HCT116 (cell line): ENCODE data around the gene AMN. TPM values are rescaled to one million over a fixed set of nuclear protein-coding genes. Genes with fewer than 3 reads are reported as not detected.

Experiments
- ATAC-seq: fragments of 200-7000 bp; cut with Tn5 transposase; 2 replicates; pipeline ENCODE4 v1.9.1; 2020; ENCODE audit warnings: mild to moderate bottlenecking, moderate library complexity
- BruUV-seq: library from RNA; stranded (reverse); fragments of 400-500 nt; replicated peaks from 2 replicates; lab custom pipeline; 2021; lab: Mats Ljungman, UMichigan
- CTCF ChIA-PET: fragments of 300-600 bp; sonication (Branson Sonifier 250); formaldehyde crosslinking; loops from one replicate; lab custom pipeline; 2021; ENCODE audit warnings: antibody characterized with exemption; lab: Charles Lee
- POLR2A ChIA-PET: fragments of 300-600, 350-600 bp; sonication (Branson Sonifier 250); formaldehyde crosslinking; loops from one replicate; lab custom pipeline; 2021; ENCODE audit warnings: antibody characterized with exemption; lab: Charles Lee
- RAD21 ChIA-PET, 2 experiments: fragments of 300-600 bp; sonication (Branson Sonifier 250); formaldehyde crosslinking; loops; one replicate each; lab custom pipeline; 2023; ENCODE audit warnings: low total read pairs in 2 of 2; ENCODE audit not compliant: uncharacterized antibody in 2 of 2, unreplicated experiment in 2 of 2, low non-redundant PET in 1 of 2; lab: Charles Lee
- DNase-seq: peaks from one replicate; pipeline ENCODE4 v3.0.0-alpha.2; 2010; ENCODE audit warnings: low read depth, low spot score
- H2AFZ ChIP-seq: fragments of 200-600 bp; shearing (Covaris generic), sonication (generic); 2 replicates; pipeline ENCODE4 v1.6.1; 2017; ENCODE audit warnings: low read depth, mixed run types, mixed read lengths, antibody characterized with exemption, low read length; ENCODE audit not compliant: poor library complexity, severe bottlenecking
- H3K27ac ChIP-seq: 2 replicates; pipeline ENCODE4 v1.5.1; 2012; ENCODE audit warnings: low read depth, low read length
- H3K27me3 ChIP-seq: fragments of 200-600 bp; sonication (generic); 2 replicates; pipeline ENCODE4 v1.6.1; 2016; ENCODE audit warnings: mixed run types, low read length, mixed read lengths; ENCODE audit not compliant: insufficient read depth
- H3K36me3 ChIP-seq, 2 experiments: fragments of 200-500 bp in 1 of 2; fragments of 200-600 bp in 1 of 2; sonication (Bioruptor generic) in 1 of 2; sonication (generic) in 1 of 2; 2 replicates each; pipeline versions ENCODE4 v1.5.1 to v1.6.1; 2014 to 2016; ENCODE audit warnings: low read length in 2 of 2, inconsistent platforms in 1 of 2, mixed read lengths in 1 of 2, mixed run types in 1 of 2; ENCODE audit not compliant: insufficient read depth in 2 of 2, control insufficient read depth in 1 of 2
- H3K4me1 ChIP-seq, 2 experiments: fragments of 200-600 bp in 1 of 2; sonication (generic) in 1 of 2; 2 replicates each; pipeline versions ENCODE4 v1.5.1 to v1.6.1; 2012 to 2017; ENCODE audit warnings: low read length in 2 of 2, inconsistent platforms in 1 of 2, mild to moderate bottlenecking in 1 of 2, mixed read lengths in 1 of 2, mixed run types in 1 of 2, moderate library complexity in 1 of 2; ENCODE audit not compliant: insufficient read depth in 2 of 2, control insufficient read depth in 1 of 2
- H3K4me2 ChIP-seq: fragments of 200-600 bp; sonication (generic); 2 replicates; pipeline ENCODE4 v1.6.1; 2017; ENCODE audit warnings: mixed run types, low read length, mixed read lengths
- H3K4me3 ChIP-seq, 2 experiments: fragments of 200-600 bp in 1 of 2; sonication (generic) in 1 of 2; replicated peaks in 1 of 2; 2 replicates each; pipeline ENCODE4 v1.5.1; 2011 to 2016; ENCODE audit warnings: low read length in 2 of 2, control low read depth in 1 of 2, low read depth in 1 of 2, mild to moderate bottlenecking in 1 of 2, mixed read lengths in 1 of 2, mixed run types in 1 of 2
- H3K79me2 ChIP-seq: fragments of 200-600 bp; sonication (generic); 2 replicates; pipeline ENCODE4 v1.6.1; 2017; ENCODE audit warnings: mild to moderate bottlenecking, mixed run types, low read length, moderate library complexity, mixed read lengths; ENCODE audit not compliant: insufficient read depth
- H3K9ac ChIP-seq: fragments of 200-600 bp; sonication (generic); 2 replicates; pipeline ENCODE4 v1.6.1; 2016; ENCODE audit warnings: low read length, mixed read lengths
- H3K9me2 ChIP-seq: fragments of 200-600 bp; sonication (generic), shearing (Covaris generic); 2 replicates; pipeline ENCODE4 v1.6.1; 2017; ENCODE audit warnings: mixed run types, mild to moderate bottlenecking, moderate library complexity; ENCODE audit not compliant: insufficient read depth
- H3K9me3 ChIP-seq, 2 experiments: fragments of 200-500 bp in 1 of 2; fragments of 200-600 bp in 1 of 2; sonication (Bioruptor generic) in 1 of 2; sonication (generic) in 1 of 2; 2 replicates each; pipeline ENCODE4 v1.6.1; 2014 to 2017; ENCODE audit warnings: low read length in 2 of 2, mixed read lengths in 2 of 2, inconsistent platforms in 1 of 2, low read depth in 1 of 2, mild to moderate bottlenecking in 1 of 2, mixed run types in 1 of 2, moderate library complexity in 1 of 2; ENCODE audit not compliant: control insufficient read depth in 1 of 2, insufficient read depth in 1 of 2
- H4K20me1 ChIP-seq: fragments of 200-600 bp; sonication (generic), shearing (Covaris generic); 2 replicates; pipeline ENCODE4 v1.6.1; 2017; ENCODE audit warnings: mixed run types, mild to moderate bottlenecking, moderate library complexity; ENCODE audit not compliant: insufficient read depth
- CEBPB ChIP-seq: IDR thresholded peaks from 2 replicates; pipeline ENCODE4 v1.6.1; 2012; ENCODE audit warnings: low read depth
- ELF1 ChIP-seq: IDR thresholded peaks from 2 replicates; pipeline ENCODE4 v1.6.1; 2012; ENCODE audit warnings: low read depth, borderline replicate concordance
- EZH2 ChIP-seq: fragments of 200-600 bp; sonication (generic); IDR thresholded peaks from 2 replicates; pipeline ENCODE4 v1.6.1; 2017; ENCODE audit warnings: antibody characterized with exemption, mixed run types
- EZH2phosphoT487 ChIP-seq: fragments of 200-600 bp; IDR thresholded peaks from 2 replicates; pipeline ENCODE4 v1.6.1; 2018; ENCODE audit warnings: antibody characterized with exemption, borderline replicate concordance
- FOSL1 ChIP-seq: IDR thresholded peaks from 2 replicates; pipeline ENCODE4 v1.6.1; 2012; ENCODE audit warnings: low read depth
- JUND ChIP-seq: IDR thresholded peaks from 2 replicates; pipeline ENCODE4 v1.6.1; 2012
- POLR2A ChIP-seq: IDR thresholded peaks from 2 replicates; pipeline ENCODE4 v1.7.0; 2011; ENCODE audit warnings: borderline replicate concordance; ENCODE audit not compliant: insufficient read depth, insufficient read length; ENCODE audit errors: extremely low read depth
- SIN3A ChIP-seq: IDR thresholded peaks from 2 replicates; pipeline ENCODE4 v1.6.1; 2012; ENCODE audit warnings: low read depth
- SP1 ChIP-seq: IDR thresholded peaks from 2 replicates; pipeline ENCODE4 v1.6.1; 2012; ENCODE audit warnings: low read depth
- YY1 ChIP-seq: IDR thresholded peaks from 2 replicates; pipeline ENCODE4 v1.6.1; 2011; ENCODE audit warnings: low read length, low read depth, moderate library complexity, mild to moderate bottlenecking; ENCODE audit not compliant: insufficient replicate concordance; ENCODE audit errors: extremely low read depth
- ZFX ChIP-seq: fragments of 450-650 bp; IDR thresholded peaks from 2 replicates; pipeline ENCODE4 v1.6.1; 2017
- ZNF274 ChIP-seq: fragments of 200-500 bp; sonication (Bioruptor generic); IDR thresholded peaks from 2 replicates; pipeline ENCODE4 v1.6.1; 2014; ENCODE audit warnings: mild to moderate bottlenecking, low read depth, low read length, inconsistent platforms
- intact Hi-C: fragments of 100-400 bp; cut with micrococcal nuclease; formaldehyde crosslinking; loops from 2 replicates; pipeline ENCODE4 v1.10.0; 2022
- total RNA-seq: library from RNA; stranded (reverse); gene quantifications from one replicate; pipeline ENCODE4 v1.2.1, GENCODE V29; 2021; ENCODE audit not compliant: unreplicated experiment
- TF ChIP-seq, protein P1 (sequence below): IDR thresholded peaks from 2 replicates; pipeline ENCODE4 v1.6.1; 2011; ENCODE audit warnings: mild to moderate bottlenecking, low read length, moderate library complexity; ENCODE audit not compliant: insufficient replicate concordance; ENCODE audit errors: extremely low read depth
- TF ChIP-seq, protein P2 (sequence below), 3 experiments: fragments of 200-600 bp in 1 of 3; sonication (generic) in 1 of 3; IDR thresholded peaks in 2 of 3; conservative IDR thresholded peaks in 1 of 3; 2 replicates each; pipeline ENCODE4 v1.5.1; 2012 to 2017; ENCODE audit warnings: low read depth in 2 of 3, low read length in 2 of 3, antibody characterized with exemption in 1 of 3, borderline replicate concordance in 1 of 3, control low read depth in 1 of 3, mild to moderate bottlenecking in 1 of 3, mixed read lengths in 1 of 3, mixed run types in 1 of 3, moderate library complexity in 1 of 3; ENCODE audit not compliant: insufficient read depth in 1 of 3
- TF ChIP-seq, protein P3 (sequence below): IDR thresholded peaks from 2 replicates; pipeline ENCODE4 v1.6.1; 2012

AMN gene
- total RNA-seq, 1 experiment from 2014 or later: 5.7 TPM

DNA sequence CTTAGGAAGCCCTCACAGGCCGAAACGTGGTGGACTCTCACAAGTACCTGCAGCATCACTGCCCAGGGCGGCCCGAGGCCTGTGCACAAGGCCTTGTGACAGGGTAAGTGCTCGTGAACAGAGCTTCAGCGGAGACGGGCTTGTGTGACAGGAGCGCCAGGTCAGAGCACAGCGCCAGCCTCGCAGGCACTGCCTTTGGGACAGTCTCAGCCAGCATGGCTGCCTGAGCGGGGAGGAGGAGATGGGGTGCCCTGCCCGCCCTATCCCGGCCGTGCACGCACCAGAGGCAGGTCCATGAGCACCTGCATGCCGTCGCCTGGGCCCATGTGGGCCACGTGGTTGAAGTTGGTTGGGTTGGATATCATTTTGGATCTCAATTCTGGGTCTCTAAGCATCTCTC, 16.9 kb downstream of the AMN start:
- ATAC-seq: no peak
- no peak overlapping the region for H3K4me2 ChIP-seq
- no peaks in the 10 kb centered on the region for H3K4me1 ChIP-seq
- POLR2A ChIA-PET: no interaction called here
- no peak overlapping the region for H3K9ac ChIP-seq
- H3K9me2 ChIP-seq: no peaks in the 10 kb centered on the region
- intact Hi-C loops: no loop called here
- H3K27ac ChIP-seq: no peak overlapping the region
- H4K20me1 ChIP-seq: no peaks in the 10 kb centered on the region
- RAD21 ChIA-PET: no interaction called here
- H3K27me3 ChIP-seq: no peaks in the 10 kb centered on the region
- no peaks in the 10 kb centered on the region for H3K79me2 ChIP-seq
- no peaks in the 10 kb centered on the region for H3K9me3 ChIP-seq
- TF ChIP-seq SP1: no peak
- TF ChIP-seq, protein P1, sequence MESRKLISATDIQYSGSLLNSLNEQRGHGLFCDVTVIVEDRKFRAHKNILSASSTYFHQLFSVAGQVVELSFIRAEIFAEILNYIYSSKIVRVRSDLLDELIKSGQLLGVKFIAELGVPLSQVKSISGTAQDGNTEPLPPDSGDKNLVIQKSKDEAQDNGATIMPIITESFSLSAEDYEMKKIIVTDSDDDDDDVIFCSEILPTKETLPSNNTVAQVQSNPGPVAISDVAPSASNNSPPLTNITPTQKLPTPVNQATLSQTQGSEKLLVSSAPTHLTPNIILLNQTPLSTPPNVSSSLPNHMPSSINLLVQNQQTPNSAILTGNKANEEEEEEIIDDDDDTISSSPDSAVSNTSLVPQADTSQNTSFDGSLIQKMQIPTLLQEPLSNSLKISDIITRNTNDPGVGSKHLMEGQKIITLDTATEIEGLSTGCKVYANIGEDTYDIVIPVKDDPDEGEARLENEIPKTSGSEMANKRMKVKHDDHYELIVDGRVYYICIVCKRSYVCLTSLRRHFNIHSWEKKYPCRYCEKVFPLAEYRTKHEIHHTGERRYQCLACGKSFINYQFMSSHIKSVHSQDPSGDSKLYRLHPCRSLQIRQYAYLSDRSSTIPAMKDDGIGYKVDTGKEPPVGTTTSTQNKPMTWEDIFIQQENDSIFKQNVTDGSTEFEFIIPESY: no peak
- TF ChIP-seq FOSL1: no peak
- no peak for TF ChIP-seq YY1
- TF ChIP-seq EZH2phosphoT487: no peak
- no peak for TF ChIP-seq JUND
- TF ChIP-seq ELF1: no peak
- TF ChIP-seq POLR2A: no peak
- TF ChIP-seq, protein P2, sequence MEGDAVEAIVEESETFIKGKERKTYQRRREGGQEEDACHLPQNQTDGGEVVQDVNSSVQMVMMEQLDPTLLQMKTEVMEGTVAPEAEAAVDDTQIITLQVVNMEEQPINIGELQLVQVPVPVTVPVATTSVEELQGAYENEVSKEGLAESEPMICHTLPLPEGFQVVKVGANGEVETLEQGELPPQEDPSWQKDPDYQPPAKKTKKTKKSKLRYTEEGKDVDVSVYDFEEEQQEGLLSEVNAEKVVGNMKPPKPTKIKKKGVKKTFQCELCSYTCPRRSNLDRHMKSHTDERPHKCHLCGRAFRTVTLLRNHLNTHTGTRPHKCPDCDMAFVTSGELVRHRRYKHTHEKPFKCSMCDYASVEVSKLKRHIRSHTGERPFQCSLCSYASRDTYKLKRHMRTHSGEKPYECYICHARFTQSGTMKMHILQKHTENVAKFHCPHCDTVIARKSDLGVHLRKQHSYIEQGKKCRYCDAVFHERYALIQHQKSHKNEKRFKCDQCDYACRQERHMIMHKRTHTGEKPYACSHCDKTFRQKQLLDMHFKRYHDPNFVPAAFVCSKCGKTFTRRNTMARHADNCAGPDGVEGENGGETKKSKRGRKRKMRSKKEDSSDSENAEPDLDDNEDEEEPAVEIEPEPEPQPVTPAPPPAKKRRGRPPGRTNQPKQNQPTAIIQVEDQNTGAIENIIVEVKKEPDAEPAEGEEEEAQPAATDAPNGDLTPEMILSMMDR (IDR thresholded peaks at IDR 0.05 in 2 of 3, conservative IDR thresholded peaks at IDR 0.05 in 1 of 3; ENCODE audit: borderline replicate concordance in 1 of 3, insufficient read depth in 1 of 3, low read depth in 2 of 3, low read length in 2 of 3): no peak
- no peak for TF ChIP-seq SIN3A
- TF ChIP-seq, protein P3, sequence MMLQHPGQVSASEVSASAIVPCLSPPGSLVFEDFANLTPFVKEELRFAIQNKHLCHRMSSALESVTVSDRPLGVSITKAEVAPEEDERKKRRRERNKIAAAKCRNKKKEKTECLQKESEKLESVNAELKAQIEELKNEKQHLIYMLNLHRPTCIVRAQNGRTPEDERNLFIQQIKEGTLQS: no peak
- no peak for TF ChIP-seq EZH2
- no peak for TF ChIP-seq ZNF274
- TF ChIP-seq CEBPB: no peak
- TF ChIP-seq ZFX: no peak
- H2AFZ ChIP-seq: no peak overlapping the region
- H3K36me3 ChIP-seq: peaks cover 14 to 25% of the 10 kb centered on the region in 2 experiments; a peak in 2 of 4 replicates
- no TSS peak for BruUV-seq
- DNase-seq: no peak
- CTCF ChIA-PET: no interaction called here
- H3K4me3 ChIP-seq: no peak overlapping the region
